H9 (cell line): ENCODE data around the gene UNC5B. TPM values are rescaled to one million over a fixed set of nuclear protein-coding genes. Genes with fewer than 3 reads are reported as not detected.

Experiments used
- DNase-seq: peaks from one replicate; pipeline ENCODE4 v3.0.0-alpha.2; 2017
- H2AFZ ChIP-seq: one replicate; pipeline ENCODE4 v1.6.1; 2013; ENCODE audit warnings: mild to moderate bottlenecking, low read length, control low read depth, moderate library complexity
- H2AK5ac ChIP-seq: 2 replicates; pipeline ENCODE4 v1.6.1; 2013; ENCODE audit warnings: low read length, control low read depth, mixed read lengths; ENCODE audit not compliant: insufficient read length
- H2BK120ac ChIP-seq: one replicate; pipeline ENCODE4 v1.6.1; 2013; ENCODE audit warnings: low read depth, mild to moderate bottlenecking, low read length, control low read depth, inconsistent platforms; ENCODE audit not compliant: poor library complexity, severe bottlenecking
- H2BK12ac ChIP-seq: 2 replicates; pipeline ENCODE4 v1.6.1; 2013; ENCODE audit warnings: low read length, control low read depth, mixed read lengths, low read depth; ENCODE audit not compliant: insufficient read length
- H2BK15ac ChIP-seq: 2 replicates; pipeline ENCODE4 v1.6.1; 2013; ENCODE audit warnings: low read depth, low read length, control low read depth
- H2BK20ac ChIP-seq: one replicate; pipeline ENCODE4 v1.6.1; 2013; ENCODE audit warnings: low read depth, mild to moderate bottlenecking, low read length, control low read depth, inconsistent platforms; ENCODE audit not compliant: poor library complexity, severe bottlenecking
- H2BK5ac ChIP-seq: 2 replicates; pipeline ENCODE4 v1.6.1; 2013; ENCODE audit warnings: low read length, control low read depth, mixed read lengths; ENCODE audit not compliant: insufficient read length
- H3K14ac ChIP-seq: 2 replicates; pipeline ENCODE4 v1.6.1; 2013; ENCODE audit warnings: low read length, control low read depth; ENCODE audit not compliant: insufficient read depth
- H3K18ac ChIP-seq: 2 replicates; pipeline ENCODE4 v1.6.1; 2013; ENCODE audit warnings: low read depth, mild to moderate bottlenecking, mixed read lengths, low read length, control low read depth; ENCODE audit not compliant: insufficient read length
- H3K23ac ChIP-seq: 2 replicates; pipeline ENCODE4 v1.6.1; 2013; ENCODE audit warnings: low read length, control low read depth, mixed read lengths, low read depth; ENCODE audit not compliant: insufficient read length
- H3K23me2 ChIP-seq: 2 replicates; pipeline ENCODE4 v1.6.1; 2013; ENCODE audit warnings: low read depth, mild to moderate bottlenecking, mixed read lengths, low read length, control low read depth; ENCODE audit not compliant: insufficient read length, poor library complexity, severe bottlenecking
- H3K27ac ChIP-seq: 2 replicates; pipeline ENCODE4 v1.5.1; 2013; ENCODE audit warnings: low read length, control low read depth, mixed read lengths, low read depth; ENCODE audit not compliant: insufficient read length
- H3K27me3 ChIP-seq: 2 replicates; pipeline ENCODE4 v1.6.1; 2013; ENCODE audit warnings: low read length, control low read depth, inconsistent platforms; ENCODE audit not compliant: insufficient read depth
- H3K4ac ChIP-seq: 2 replicates; pipeline ENCODE4 v1.6.1; 2013; ENCODE audit warnings: low read depth, mild to moderate bottlenecking, control low read depth, inconsistent platforms, low read length, moderate library complexity
- H3K4me1 ChIP-seq: 2 replicates; pipeline ENCODE4 v1.6.1; 2013; ENCODE audit warnings: low read length, control low read depth, inconsistent platforms; ENCODE audit not compliant: insufficient read depth
- H3K4me2 ChIP-seq: 2 replicates; pipeline ENCODE4 v1.6.1; 2013; ENCODE audit warnings: low read length, control low read depth, mixed read lengths; ENCODE audit not compliant: insufficient read length, insufficient read depth
- H3K56ac ChIP-seq: 2 replicates; pipeline ENCODE4 v1.6.1; 2013; ENCODE audit warnings: low read depth, mild to moderate bottlenecking, mixed read lengths, low read length, control low read depth; ENCODE audit not compliant: insufficient read length
- H3K79me1 ChIP-seq: 2 replicates; pipeline ENCODE4 v1.6.1; 2013; ENCODE audit warnings: low read depth, mild to moderate bottlenecking, moderate library complexity, low read length, control low read depth, inconsistent platforms; ENCODE audit not compliant: insufficient read depth, poor library complexity, severe bottlenecking
- H3K79me2 ChIP-seq: 2 replicates; pipeline ENCODE4 v1.6.1; 2013; ENCODE audit warnings: low read length, control low read depth, inconsistent platforms; ENCODE audit not compliant: insufficient read depth
- H3K9ac ChIP-seq: 2 replicates; pipeline ENCODE4 v1.6.1; 2013; ENCODE audit warnings: low read length, control low read depth, mixed read lengths; ENCODE audit not compliant: insufficient read length; ENCODE audit errors: extremely low read depth
- H3K9me3 ChIP-seq: one replicate; pipeline ENCODE4 v1.6.1; 2013; ENCODE audit warnings: low read depth, low read length, inconsistent platforms; ENCODE audit not compliant: control insufficient read depth
- H3T11ph ChIP-seq: one replicate; pipeline ENCODE4 v1.6.1; 2013; ENCODE audit warnings: mild to moderate bottlenecking, low read length, control low read depth, inconsistent platforms
- H4K20me1 ChIP-seq: one replicate; pipeline ENCODE4 v1.6.1; 2013; ENCODE audit not compliant: control insufficient read depth, insufficient read length, insufficient read depth
- H4K5ac ChIP-seq: 2 replicates; pipeline ENCODE4 v1.6.1; 2013; ENCODE audit warnings: low read depth, mild to moderate bottlenecking, mixed read lengths, low read length, control low read depth; ENCODE audit not compliant: insufficient read length
- H4K8ac ChIP-seq: replicated peaks from 2 replicates; pipeline ENCODE4 v1.6.1; 2013; ENCODE audit warnings: low read length, control low read depth, mixed read lengths, low read depth; ENCODE audit not compliant: insufficient read length
- H4K91ac ChIP-seq: 2 replicates; pipeline ENCODE4 v1.6.1; 2013; ENCODE audit warnings: low read depth, mild to moderate bottlenecking, moderate library complexity, mixed read lengths, low read length, control low read depth; ENCODE audit not compliant: insufficient read length
- H3K27ac Mint-ChIP-seq, 3 experiments: 2 replicates in 2 of 3; 3 replicates in 1 of 3; pipeline ENCODE4 v1.8.0; 2020 to 2021; ENCODE audit warnings: mixed read lengths in 3 of 3, mild to moderate bottlenecking in 1 of 3, moderate library complexity in 1 of 3
- H3K27me3 Mint-ChIP-seq: 2 replicates; pipeline ENCODE4 v1.8.0; 2021; ENCODE audit warnings: low read depth, mild to moderate bottlenecking, moderate library complexity, mixed read lengths
- H3K36me3 Mint-ChIP-seq, 3 experiments: 2 replicates in 2 of 3; 3 replicates in 1 of 3; pipeline ENCODE4 v1.8.0; 2020 to 2021; ENCODE audit warnings: low read depth in 3 of 3, mixed read lengths in 3 of 3; ENCODE audit not compliant: insufficient read depth in 1 of 3
- H3K4me1 Mint-ChIP-seq, 2 experiments: 2 replicates each; pipeline ENCODE4 v1.8.0; 2020; ENCODE audit warnings: mixed read lengths in 2 of 2
- H3K4me3 Mint-ChIP-seq, 2 experiments: 2 replicates in 1 of 2; 3 replicates in 1 of 2; pipeline ENCODE4 v1.8.0; 2020 to 2021; ENCODE audit warnings: mild to moderate bottlenecking in 2 of 2, mixed read lengths in 2 of 2, moderate library complexity in 1 of 2
- H3K9me3 Mint-ChIP-seq, 2 experiments: 2 replicates in 1 of 2; 3 replicates in 1 of 2; pipeline ENCODE4 v1.8.0; 2020; ENCODE audit warnings: mild to moderate bottlenecking in 2 of 2, mixed read lengths in 2 of 2, moderate library complexity in 1 of 2
- WGBS: extraction: QIAGEN DNeasy Blood & Tissue Kit; methylation state at CpG from one replicate; pipeline ENCODE4 v1.1.7; 2013; ENCODE audit warnings: missing lambda C conversion rate, low lambda C conversion rate, mixed read lengths; ENCODE audit not compliant: insufficient read length; ENCODE audit errors: extremely low coverage; 5-methylcytosine and 5-hydroxymethylcytosine counted together
- total RNA-seq: library from RNA; stranded (reverse); gene quantifications from 2 replicates; pipeline ENCODE4 v1.2.1, GENCODE V29; 2021
- TF ChIP-seq, protein P1 (sequence below): fragments of 200-600 bp; sonication (generic); conservative IDR thresholded peaks from 3 replicates; pipeline ENCODE4 v1.8.0; 2021; ENCODE audit warnings: antibody characterized with exemption, mild to moderate bottlenecking

UNC5B gene
- total RNA-seq, 1 experiment from 2014 or later = 28.4 TPM

DNA sequence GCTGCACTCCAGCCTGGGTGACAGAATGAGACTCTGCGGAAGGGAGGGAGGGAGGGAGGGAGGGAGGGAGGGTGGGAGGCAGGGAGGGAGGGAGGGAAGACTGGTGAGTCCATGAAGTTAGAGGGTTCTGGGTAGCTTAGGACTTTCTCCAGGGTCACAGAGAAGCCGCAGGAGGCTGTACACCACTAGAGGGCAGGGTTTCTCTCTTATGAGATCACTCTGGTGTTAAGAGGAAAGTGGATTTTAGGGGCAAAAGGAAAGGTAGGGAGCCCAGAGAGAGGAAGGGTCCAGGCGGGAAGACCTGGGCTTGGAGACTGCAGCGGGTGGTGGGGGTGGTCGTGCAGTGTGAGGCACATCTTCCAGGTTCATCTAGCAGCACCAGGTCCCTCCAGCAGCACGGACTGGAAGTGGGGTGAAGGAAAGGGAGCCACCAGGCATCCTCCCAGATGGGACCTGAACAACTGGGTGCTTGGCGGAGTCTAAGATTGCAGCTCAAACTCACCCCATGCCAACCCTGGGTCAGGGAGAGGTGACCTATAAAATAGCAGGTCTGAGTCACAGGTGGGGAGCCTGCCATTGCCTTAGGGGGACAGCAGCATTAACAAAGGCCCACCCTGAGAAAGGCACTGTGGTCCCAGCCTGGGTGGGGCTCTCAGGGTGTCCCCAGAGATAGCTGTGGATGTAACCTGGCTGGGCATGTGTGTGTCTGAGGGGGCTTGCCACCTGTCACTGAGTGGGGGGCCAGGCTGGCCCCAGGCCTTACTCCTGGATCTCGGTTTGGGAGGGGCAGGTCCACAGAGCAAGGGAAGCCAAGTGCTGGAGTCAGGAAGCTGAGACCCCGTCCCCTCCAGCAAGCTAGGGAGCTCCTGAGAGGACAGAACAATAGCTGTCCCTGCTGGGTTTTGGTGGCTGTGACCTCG lies 58.2 kb downstream of the UNC5B start:
- no peaks in the 10 kb centered on the region for H3K79me2 ChIP-seq
- no peaks in the 10 kb centered on the region for H3K23me2 ChIP-seq
- H3K56ac ChIP-seq = no peak overlapping the region
- H3K14ac ChIP-seq = peak overlapping the region; percentile 14
- H3K18ac ChIP-seq = peak overlapping the region; percentile 46
- no peaks in the 10 kb centered on the region for H3K9me3 ChIP-seq
- H3K4ac ChIP-seq = no peak overlapping the region
- H3K27ac ChIP-seq = no peak overlapping the region
- Mint-ChIP-seq H3K27me3 (no peaks in the 10 kb centered on the region; the same call in 1 of the 2 replicates), H3K36me3 (no peaks in the 10 kb centered on the region; a peak in 1 of 7 replicates), H3K4me1 (peaks cover 59 to 66% of the 10 kb centered on the region in 2 experiments), H3K27ac (peak overlapping the region; percentile 78 to 98 (median 81)), H3K4me3 (peak overlapping the region; percentile 51 to 72; a peak in 4 of 5 replicates), H3K9me3 (peaks cover 0 to 3% of the 10 kb centered on the region in 2 experiments; a peak in 1 of 5 replicates)
- no peak overlapping the region for H2BK120ac ChIP-seq
- H2BK12ac ChIP-seq = no peak overlapping the region
- H3K4me2 ChIP-seq = no peak overlapping the region
- TF ChIP-seq, protein P1, sequence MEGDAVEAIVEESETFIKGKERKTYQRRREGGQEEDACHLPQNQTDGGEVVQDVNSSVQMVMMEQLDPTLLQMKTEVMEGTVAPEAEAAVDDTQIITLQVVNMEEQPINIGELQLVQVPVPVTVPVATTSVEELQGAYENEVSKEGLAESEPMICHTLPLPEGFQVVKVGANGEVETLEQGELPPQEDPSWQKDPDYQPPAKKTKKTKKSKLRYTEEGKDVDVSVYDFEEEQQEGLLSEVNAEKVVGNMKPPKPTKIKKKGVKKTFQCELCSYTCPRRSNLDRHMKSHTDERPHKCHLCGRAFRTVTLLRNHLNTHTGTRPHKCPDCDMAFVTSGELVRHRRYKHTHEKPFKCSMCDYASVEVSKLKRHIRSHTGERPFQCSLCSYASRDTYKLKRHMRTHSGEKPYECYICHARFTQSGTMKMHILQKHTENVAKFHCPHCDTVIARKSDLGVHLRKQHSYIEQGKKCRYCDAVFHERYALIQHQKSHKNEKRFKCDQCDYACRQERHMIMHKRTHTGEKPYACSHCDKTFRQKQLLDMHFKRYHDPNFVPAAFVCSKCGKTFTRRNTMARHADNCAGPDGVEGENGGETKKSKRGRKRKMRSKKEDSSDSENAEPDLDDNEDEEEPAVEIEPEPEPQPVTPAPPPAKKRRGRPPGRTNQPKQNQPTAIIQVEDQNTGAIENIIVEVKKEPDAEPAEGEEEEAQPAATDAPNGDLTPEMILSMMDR = peak; percentile 69
- no peak overlapping the region for H2BK15ac ChIP-seq
- H4K8ac ChIP-seq = no peak overlapping the region
- no peak overlapping the region for H2BK20ac ChIP-seq
- no peaks in the 10 kb centered on the region for H4K20me1 ChIP-seq
- no peak overlapping the region for H2BK5ac ChIP-seq
- no peak overlapping the region for H3T11ph ChIP-seq
- H3K23ac ChIP-seq = no peak overlapping the region
- no CpG with 5 or more reads among the region's 10 CpGs for WGBS
- peaks cover 8% of the 10 kb centered on the region; the same call in 1 of the 2 replicates for H3K4me1 ChIP-seq
- H4K91ac ChIP-seq = no peak overlapping the region
- H2AFZ ChIP-seq = no peak overlapping the region
- DNase-seq = peak; percentile 87
- no peak overlapping the region for H2AK5ac ChIP-seq
- no peak overlapping the region for H3K9ac ChIP-seq
- H4K5ac ChIP-seq = no peak overlapping the region
- H3K79me1 ChIP-seq = no peaks in the 10 kb centered on the region
- no peaks in the 10 kb centered on the region for H3K27me3 ChIP-seq
